HG03469 (cell line): ENCODE results near the gene HAPLN2.
"Not testable (repeated sequence)": the region's sequence is repeated elsewhere in the genome, so short reads cannot be mapped to it uniquely, and the experiment has no call there.

Source experiments
- ATAC-seq: cut with Tn5 transposase; IDR thresholded peaks from one replicate; pipeline ENCODE4 v1.9.1; 2021; ENCODE audit warnings: mild to moderate bottlenecking, moderate library complexity, moderate number of reproducible peaks; ENCODE audit not compliant: unreplicated experiment

HAPLN2 gene

GRCh38 chr1:156618853-156619581, at the start of gene HAPLN2:
Gene HAPLN2, plus strand, starts transcription at chr1:156619415. Its CDS starts 4,076 bp downstream, at chr1:156623491.
- ATAC-seq = no peak

- ATAC-seq = no peak
These were observed 47.9 kb upstream of the HAPLN2 start for GRCh38 chr1:156571261-156571852.

- no peak for ATAC-seq
These were observed 47.1 kb upstream of the HAPLN2 start, which contains the start of gene IQGAP3 for GRCh38 chr1:156571919-156572662. Gene IQGAP3, minus strand, starts transcription at chr1:156572565. Its CDS starts 36 bp downstream, at chr1:156572529.

GRCh38 chr1:156572663-156573018, 46.6 kb upstream of the HAPLN2 start:
- ATAC-seq = no peak

- ATAC-seq = no peak
These were observed 45.1 kb upstream of the HAPLN2 start for GRCh38 chr1:156574039-156574633.

GRCh38 chr1:156577550-156577949, 41.7 kb upstream of the HAPLN2 start:
- ATAC-seq = no peak

GRCh38 chr1:156578055-156578454, 41.2 kb upstream of the HAPLN2 start:
- no peak for ATAC-seq

GRCh38 chr1:156579472-156579871, 39.7 kb upstream of the HAPLN2 start, which contains the start of gene TTC24:
Gene TTC24, plus strand, starts transcription at chr1:156579723. Its CDS starts 1,642 bp downstream, at chr1:156581365.
- ATAC-seq = no peak

- no peak for ATAC-seq
These were observed 37.4 kb upstream of the HAPLN2 start for GRCh38 chr1:156581661-156582387.

GRCh38 chr1:156582388-156583017, 36.7 kb upstream of the HAPLN2 start:
- no peak for ATAC-seq

GRCh38 chr1:156583821-156584622, 35.2 kb upstream of the HAPLN2 start:
- no peak for ATAC-seq

GRCh38 chr1:156584813-156585212, 34.4 kb upstream of the HAPLN2 start:
- ATAC-seq = no peak

GRCh38 chr1:156586323-156586722, 32.9 kb upstream of the HAPLN2 start:
- no peak for ATAC-seq

GRCh38 chr1:156586892-156587477, 32.2 kb upstream of the HAPLN2 start:
- no peak for ATAC-seq

- not testable (repeated sequence) for ATAC-seq
These were observed 31.3 kb upstream of the HAPLN2 start for GRCh38 chr1:156587927-156588326.

- ATAC-seq = no peak
These were observed 29.7 kb upstream of the HAPLN2 start for GRCh38 chr1:156589546-156589945.

- no peak for ATAC-seq
These were observed 28.7 kb upstream of the HAPLN2 start for GRCh38 chr1:156590326-156591180.

- ATAC-seq = no peak
These were observed 28.1 kb upstream of the HAPLN2 start for GRCh38 chr1:156591181-156591431.
